GM18508 (cell line): ENCODE results near the gene NLK.
"Not testable (repeated sequence)": the region's sequence is repeated elsewhere in the genome, so short reads cannot be mapped to it uniquely, and the experiment has no call there.

ENCODE experiments used
- ATAC-seq: cut with Tn5 transposase; IDR thresholded peaks from one replicate; pipeline ENCODE4 v1.9.1; 2021; ENCODE audit warnings: moderate number of reproducible peaks; ENCODE audit not compliant: insufficient read depth, unreplicated experiment

NLK gene

DNA sequence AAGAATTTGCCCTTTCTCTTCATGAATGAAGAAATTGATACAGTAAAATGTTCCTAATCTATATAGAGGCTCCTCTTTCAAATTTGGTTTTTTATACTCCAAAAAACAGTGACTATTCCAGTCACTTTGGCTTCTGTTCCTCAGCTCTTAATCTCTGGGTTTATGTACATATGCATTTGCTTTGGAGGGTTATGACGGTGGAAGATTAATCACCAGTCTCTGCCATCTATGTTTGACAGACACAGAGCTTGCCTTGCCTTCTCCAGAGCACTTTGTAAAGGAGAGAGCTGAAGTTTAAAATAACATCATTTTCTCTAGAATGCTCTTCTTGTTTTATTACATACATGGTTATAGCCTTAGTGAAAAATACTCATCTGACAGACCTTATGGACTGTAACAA lies 99.3 kb downstream of the NLK start:
- no peak for ATAC-seq

GRCh38 chr17:28142305-28142704 lies 99.8 kb downstream of the NLK start:
- ATAC-seq = no peak

- ATAC-seq = no peak
Observed at GRCh38 chr17:28144019-28144418, 101.5 kb downstream of the NLK start.

GRCh38 chr17:28145348-28145747 lies 102.9 kb downstream of the NLK start:
- ATAC-seq = no peak

- no peak for ATAC-seq
Observed at GRCh38 chr17:28147017-28147416, 104.5 kb downstream of the NLK start.

DNA sequence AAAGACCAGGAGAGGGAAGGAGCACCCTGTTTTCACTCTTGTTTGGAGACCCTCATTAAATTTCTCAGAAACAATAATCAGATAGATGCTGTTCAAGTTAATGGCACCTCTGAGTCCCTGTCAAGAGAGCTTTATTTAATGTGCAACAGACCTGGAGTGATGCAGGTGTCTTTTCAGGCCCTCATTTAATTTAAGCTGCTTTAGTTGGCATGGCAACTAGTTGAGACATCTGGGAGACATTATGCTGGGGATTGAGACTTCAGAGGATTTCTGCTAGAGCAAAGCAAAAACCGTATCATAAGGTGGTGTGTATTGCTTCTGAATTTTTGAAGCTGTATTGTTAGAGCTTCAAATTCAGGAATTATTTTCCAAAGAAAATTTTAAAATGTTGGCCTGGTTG lies 108.5 kb downstream of the NLK start:
- ATAC-seq = no peak

GRCh38 chr17:28154214-28154613 lies 111.7 kb downstream of the NLK start:
- no peak for ATAC-seq

- not testable (repeated sequence) for ATAC-seq
Observed at GRCh38 chr17:28155405-28155804, 112.9 kb downstream of the NLK start.

GRCh38 chr17:28159004-28159403 lies 116.5 kb downstream of the NLK start:
- ATAC-seq = no peak

GRCh38 chr17:28159924-28160323 lies 117.4 kb downstream of the NLK start:
- ATAC-seq = no peak

GRCh38 chr17:28160610-28161009 lies 118.1 kb downstream of the NLK start:
- no peak for ATAC-seq

DNA sequence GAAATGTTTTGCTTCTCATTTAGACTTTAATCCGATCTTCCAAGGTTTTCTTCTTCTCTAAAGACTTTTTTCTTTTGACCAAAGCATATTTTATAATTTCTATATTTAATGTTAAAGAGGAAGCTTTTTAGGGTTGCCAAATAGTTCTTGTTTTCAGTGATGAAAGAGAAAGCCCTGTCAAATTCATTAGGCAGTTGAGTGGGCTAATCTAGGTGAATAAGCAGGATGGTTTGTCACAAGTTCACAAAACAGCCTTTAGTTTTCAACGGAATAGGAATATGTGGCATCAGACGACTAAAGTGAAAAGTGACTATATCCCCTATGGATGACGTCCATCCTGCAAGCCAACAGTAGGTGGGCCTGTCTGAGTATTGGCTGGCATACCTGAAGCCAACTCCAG lies 118.8 kb downstream of the NLK start:
- ATAC-seq = no peak

GRCh38 chr17:28166478-28166877 lies 124.0 kb downstream of the NLK start:
- ATAC-seq = no peak

- ATAC-seq = no peak
Observed at GRCh38 chr17:28169621-28170349, 127.3 kb downstream of the NLK start.

DNA sequence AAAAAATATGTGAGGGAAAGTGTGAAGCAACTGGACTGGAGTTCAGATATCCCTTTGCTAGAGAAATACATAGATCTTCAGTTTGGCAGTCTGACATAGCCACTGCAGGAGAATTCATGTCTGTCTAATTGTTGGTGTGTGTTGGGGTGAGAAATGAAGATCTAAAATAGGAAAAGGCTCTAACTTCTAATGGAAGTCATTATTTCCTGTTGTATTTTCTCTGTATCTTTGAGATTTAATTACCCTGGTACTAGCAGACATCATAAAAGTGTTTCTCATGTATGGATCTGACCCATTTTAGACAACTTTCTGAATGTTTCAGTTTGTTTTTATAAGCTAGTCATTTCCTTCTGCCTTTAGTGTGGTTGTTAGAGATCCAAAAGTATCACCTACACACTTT lies 128.3 kb downstream of the NLK start:
- no peak for ATAC-seq

GRCh38 chr17:28173031-28173561 lies 130.6 kb downstream of the NLK start:
- ATAC-seq = no peak

- ATAC-seq = no peak
Observed at GRCh38 chr17:28173801-28174200, 131.3 kb downstream of the NLK start.

- ATAC-seq = no peak
Observed at GRCh38 chr17:28174352-28175046, 132.0 kb downstream of the NLK start.

DNA sequence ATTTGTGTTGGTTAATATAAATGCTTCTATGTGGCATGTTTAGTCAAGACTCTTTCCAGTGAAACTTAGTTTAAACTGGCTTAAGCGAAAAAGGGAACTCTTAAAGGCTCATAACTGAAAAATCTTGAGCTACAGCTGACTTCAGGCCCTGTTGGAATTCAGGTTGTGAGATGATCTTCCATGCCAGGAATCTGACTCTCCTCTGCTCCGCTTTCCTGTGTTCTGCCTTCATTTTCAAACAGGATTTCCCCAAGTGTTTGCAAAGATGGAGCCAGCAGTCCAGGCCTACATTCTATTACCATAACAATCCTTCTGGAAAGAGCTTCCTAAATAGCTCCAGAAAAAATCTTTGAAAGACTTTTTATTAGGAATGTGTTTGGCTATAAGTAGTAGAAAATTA lies 134.9 kb downstream of the NLK start:
- no peak for ATAC-seq

DNA sequence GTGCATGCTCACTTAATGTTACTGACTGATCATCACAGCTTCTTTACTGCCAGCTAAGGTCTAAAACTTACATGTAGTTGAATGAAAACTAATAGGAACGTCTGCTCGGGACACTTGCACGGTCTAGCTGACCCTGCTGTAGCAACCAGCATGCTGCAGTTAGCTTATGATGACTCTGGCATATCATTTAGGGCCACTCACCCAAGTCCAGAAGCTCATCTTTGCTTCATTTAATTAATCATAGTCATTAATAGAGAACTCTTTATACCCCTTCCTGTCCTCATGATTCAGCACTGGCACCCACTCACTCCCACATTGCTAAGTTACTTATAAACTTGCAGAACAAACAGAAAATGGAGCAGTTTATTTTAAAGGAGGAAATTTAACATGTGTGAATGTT lies 136.3 kb downstream of the NLK start:
- ATAC-seq = no peak

DNA sequence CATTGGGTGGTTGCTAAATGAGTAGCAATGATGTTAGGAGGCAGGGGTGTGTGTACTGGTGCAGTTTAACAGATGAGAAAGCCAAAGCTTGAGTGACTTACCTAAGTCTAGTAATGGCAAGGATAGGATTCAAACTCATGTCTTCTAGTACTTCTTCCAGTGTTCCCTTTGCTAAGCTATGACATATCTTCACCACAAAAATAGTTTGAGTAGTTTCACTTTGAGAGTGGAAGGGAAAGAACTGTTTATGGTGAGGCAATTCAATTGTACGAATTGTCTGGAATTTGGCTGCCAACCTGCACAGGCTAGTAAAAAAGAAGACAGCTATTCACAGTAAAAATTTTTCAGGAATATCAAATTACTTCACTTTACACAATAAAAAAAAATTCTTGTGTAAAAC lies 138.0 kb downstream of the NLK start:
- ATAC-seq = no peak

DNA sequence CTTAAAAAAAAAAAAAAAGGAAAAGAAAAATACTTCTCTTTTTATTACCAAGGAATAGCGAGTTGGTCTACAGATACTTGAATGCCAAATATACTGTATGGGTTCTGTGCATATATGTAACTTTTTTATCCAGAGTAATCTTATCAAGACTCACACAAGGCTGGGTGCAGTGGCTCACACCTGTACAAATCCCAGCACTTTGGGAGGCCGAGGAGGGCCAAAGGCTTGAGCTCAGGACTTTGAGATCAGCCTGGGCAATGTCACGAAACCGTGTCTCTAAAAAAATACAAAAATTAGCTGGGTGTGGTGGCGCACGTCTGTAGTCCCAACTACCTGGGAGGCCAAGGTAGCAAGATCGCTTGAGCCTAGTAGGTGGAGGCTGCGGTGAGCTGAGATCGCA lies 139.1 kb downstream of the NLK start:
- ATAC-seq = no peak
